GM18951 (cell line): ENCODE measurements around the gene NKX1-2.

ENCODE experiments used
- POLR2A ChIP-seq: IDR thresholded peaks from 4 replicates; pipeline ENCODE4 v1.6.1; 2011; ENCODE audit warnings: mild to moderate bottlenecking; ENCODE audit not compliant: insufficient read length, insufficient read depth; ENCODE audit errors: extremely low read depth
- in situ Hi-C: fragments of 300-500 bp; cut with MboI; formaldehyde crosslinking; loops from one replicate; pipeline ENCODE4 v1.12.0; 2022; ENCODE audit warnings: low sequenced_read_pairs, mixed read lengths, inconsistent platforms; ENCODE audit not compliant: unreplicated experiment

The NKX1-2 gene

DNA sequence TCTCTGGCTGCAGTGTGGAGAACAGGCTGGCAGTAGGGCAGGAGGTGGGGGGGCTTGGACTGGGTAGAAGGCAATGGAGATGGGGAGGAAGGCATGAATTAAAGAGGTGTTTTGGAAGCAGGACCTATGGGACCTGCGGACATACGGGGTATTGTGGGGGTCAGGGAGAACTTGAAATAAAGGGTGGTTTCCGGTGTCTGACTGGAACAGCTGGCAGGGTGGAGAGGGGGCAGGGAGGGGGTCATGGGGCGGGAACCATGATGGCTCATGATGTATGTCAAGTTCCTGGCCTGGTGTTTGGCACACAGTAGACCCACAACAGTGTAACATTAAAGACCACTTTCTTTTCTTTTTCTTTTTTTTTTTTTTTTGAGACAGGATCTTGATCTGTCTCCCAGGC lies 17.3 kb upstream of the NKX1-2 start:
- TF ChIP-seq POLR2A: no peak
- in situ Hi-C loops: no loop called here

DNA sequence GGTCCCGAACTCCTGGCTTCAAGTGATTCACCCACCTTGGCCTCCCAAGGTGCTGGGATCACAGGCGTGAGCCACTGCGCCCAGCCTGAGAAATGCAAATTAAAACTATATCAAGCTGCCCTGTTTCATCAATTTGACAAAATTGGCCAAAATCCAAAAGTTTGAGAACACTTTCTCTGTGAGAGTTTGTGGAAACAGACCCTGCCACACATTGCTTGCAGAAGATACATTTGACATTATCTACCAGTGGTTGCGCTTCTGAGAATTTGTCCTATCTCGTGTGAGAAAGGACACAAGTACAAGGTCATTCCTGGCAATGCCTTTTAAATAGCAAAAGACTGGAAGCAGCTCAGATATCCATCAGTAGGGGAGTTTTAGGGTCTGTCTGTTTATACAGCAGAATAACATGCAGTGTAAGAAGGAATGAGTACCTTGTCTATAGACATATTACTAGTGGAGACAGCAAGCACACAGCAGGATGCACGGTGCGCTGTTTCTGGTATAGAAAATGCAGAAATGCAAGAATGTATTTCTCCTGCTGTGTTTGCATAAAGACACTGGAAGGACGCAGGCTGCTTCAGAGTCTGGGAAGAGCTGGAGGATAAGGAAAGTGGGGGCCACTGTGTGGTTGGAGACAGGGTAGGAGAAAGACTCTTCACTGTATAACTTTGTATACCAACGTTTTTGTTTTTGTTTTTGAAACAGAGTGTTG lies 16.1 kb upstream of the NKX1-2 start:
- in situ Hi-C loops: no loop called here
- no peak for TF ChIP-seq POLR2A

DNA sequence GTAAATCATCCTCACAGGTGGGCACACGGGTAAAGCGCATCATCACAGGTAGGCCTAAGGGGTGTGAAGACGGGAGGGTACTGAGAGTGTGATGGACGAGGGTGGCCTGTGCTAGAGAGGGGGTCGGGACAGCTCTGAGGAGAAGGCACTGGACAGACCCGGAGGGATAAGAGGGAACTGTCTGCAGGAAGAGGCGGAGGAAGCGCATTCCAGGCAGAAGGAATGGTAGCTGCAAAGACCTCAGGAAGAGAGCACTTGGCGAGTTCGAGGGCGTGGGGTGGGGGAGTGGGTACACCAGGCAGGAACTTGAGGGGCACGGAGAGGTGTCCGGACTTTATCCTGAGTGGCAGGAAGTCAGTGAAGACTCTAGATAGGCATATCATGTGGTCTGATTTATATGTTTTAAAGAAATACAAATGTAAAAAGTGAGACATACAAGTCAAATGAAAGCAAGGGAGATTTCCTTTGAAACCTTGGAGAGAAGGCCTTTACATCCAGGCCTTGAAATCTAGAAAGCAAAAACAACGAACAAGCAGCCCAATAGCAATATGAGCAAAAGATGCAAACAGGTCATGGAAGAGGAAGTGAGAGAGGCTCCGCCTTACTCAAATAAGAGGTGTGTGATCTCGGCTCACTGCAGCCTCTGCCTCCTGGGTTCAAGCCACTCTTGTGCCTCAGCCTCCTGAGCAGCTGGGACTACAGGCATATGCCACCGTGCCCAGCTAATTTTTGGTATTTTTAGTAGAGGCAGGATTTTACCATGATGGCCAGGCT lies 15.4 kb upstream of the NKX1-2 start:
- TF ChIP-seq POLR2A: no peak
- in situ Hi-C loops: no loop called here

DNA sequence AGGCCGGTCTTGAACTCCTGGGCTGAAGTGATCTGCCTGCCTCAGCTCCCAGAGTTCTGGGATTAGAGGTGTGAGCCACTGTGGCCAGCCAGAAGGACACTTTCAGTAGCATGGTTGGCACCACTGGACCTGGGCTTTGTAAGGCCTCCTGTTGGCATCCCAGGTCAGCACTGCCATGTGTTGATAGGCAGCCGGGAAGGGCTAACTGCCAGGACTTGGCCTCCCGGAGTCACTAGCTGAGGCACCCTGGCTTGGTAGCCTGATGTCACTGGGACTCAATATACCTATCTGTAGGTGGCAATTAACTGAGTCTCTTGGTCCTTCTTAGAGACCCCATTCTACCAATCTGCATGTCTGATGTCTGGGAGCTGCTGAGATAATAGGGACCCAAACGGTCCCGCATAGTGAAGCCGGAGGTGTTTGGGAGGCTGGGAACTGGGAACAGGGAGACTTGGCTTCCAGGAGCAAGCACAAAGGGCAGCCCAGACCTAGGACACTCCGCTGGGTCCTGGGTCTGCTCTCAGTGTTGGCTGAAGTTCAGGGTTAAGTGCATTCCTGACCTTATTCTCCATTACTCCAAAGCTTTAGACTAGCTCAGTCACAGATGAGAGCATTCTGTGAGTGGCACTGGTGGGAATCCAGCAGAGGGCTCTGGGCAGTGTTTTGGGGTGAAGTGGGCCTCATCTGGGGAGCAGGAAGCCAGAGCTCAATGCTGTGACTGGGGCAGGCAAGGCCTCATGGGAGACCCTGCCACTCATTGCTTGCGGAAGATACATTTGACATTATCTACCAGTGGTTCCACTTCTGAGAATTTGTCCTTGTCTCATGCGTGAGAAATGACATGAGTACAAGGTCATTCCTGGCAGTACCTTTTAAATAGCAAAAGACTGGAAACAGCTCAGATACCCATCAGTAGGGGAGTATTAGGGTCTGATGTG lies 14.5 kb upstream of the NKX1-2 start:
- in situ Hi-C loops: no loop called here
- no peak for TF ChIP-seq POLR2A

DNA sequence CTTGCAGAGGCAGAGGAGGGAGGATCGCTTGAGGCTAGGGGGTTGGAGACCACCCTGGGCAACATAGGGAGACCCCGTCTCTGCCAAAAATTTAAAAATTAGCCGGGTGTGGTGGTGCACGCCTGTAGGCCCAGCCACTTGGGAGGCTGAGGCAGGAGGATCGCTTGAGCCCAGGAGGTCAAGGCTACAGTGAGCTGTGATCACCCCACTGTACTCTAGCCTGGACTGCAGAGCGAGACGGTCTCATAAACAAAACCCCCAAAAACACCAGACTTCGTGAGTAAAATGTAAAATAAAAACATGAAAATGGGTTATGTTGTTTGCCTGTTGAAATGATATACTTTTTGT lies 12.5 kb upstream of the NKX1-2 start:
- in situ Hi-C loops: no loop called here
- TF ChIP-seq POLR2A: no peak

DNA sequence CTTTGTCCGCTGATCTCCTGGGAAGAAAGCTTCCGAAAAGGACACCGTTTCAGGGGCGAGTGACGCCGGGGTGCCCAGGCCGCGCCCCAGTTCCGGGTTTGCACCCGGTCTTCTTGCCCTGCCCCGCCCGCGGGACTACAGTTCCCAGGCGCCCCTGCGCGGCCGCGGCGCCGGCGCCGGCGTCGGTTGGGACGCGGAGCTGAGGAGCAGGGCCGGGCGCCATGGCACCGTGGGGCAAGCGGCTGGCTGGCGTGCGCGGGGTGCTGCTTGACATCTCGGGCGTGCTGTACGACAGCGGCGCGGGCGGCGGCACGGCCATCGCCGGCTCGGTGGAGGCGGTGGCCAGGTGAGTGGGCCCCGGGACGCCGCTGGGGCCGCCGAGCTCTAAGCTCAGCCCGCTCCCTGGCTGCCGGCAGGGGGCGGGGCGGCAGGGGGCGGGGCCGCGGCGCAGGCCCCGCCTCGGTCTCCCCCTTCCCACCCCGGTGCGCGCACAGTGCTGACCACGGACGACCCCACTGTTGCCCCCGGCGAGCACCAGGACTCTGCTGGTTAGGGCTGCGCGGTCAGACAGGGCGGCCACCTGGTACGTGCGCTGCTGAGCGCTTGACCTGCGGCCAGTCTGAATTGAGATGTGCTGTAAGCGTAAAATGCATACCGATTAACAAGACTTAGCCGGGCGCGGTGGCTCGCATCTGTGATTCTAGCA lies 12.0 kb upstream of the NKX1-2 start, which contains the start of gene LHPP:
TSS of gene LHPP (plus strand) at position 182 of the 706 bp plus-strand sequence. CDS start at position 222, 40 bp downstream.
- in situ Hi-C loops: no loop called here
- TF ChIP-seq POLR2A: peak; percentile 70

DNA sequence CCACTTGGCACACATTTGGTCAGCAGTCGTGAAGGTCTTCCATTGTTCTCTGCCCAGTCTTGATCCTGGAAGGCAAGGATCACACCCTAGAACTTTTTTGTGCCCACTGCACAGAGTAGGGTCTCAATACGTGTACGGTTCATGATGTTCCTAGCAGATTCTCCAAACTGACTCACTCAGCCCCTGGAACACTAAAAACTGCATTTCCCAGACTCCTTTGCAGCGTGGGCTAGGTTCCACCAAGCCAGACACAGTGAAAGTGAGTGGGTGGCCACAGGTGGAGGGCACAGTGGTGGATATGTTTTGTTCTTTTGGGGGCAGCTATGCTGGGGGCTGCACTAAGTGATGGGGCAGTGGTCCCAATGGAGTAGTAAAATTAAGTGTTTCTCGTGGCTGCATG lies 10.3 kb upstream of the NKX1-2 start:
- in situ Hi-C loops: no loop called here
- TF ChIP-seq POLR2A: no peak

DNA sequence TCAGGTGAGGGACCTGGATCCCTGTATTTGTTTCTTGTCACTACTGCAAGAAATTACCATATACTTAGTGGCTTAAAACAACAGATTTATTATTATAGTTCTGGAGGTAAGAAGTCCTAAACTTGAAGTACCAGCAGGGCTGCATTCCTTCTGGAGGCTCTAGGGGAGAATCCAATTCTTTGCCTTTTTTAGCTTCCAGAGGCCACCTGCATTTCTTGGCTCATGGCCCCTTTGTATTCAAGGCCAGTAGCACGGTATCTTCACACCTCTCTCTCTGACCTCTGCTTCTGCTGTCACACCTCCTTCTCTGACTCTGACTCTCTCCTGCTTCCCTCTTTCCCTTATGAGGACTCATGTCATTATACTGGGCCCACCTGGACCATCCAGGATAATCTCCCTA lies 9.6 kb upstream of the NKX1-2 start:
- in situ Hi-C loops: no loop called here
- no peak for TF ChIP-seq POLR2A

DNA sequence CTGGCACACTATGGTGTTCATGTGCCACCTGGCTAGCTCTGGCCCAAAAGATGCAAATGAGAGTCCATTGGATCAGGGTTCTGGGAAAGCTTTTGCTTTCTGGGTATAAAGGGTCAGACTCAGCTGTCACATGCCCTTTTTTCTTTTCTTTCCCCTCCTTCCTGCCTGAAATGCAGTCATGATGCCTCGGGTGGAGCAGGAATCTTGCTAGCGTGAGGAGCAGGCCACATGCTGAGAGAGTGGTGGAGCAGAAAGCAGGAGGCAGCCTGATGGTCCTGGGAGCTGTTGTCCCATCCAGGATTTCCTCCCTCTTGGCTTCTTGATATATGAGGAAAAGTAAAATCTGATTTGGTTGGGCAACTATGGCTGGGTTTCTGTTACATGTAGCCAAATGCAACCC lies 9.1 kb upstream of the NKX1-2 start:
- in situ Hi-C loops: no loop called here
- TF ChIP-seq POLR2A: no peak

DNA sequence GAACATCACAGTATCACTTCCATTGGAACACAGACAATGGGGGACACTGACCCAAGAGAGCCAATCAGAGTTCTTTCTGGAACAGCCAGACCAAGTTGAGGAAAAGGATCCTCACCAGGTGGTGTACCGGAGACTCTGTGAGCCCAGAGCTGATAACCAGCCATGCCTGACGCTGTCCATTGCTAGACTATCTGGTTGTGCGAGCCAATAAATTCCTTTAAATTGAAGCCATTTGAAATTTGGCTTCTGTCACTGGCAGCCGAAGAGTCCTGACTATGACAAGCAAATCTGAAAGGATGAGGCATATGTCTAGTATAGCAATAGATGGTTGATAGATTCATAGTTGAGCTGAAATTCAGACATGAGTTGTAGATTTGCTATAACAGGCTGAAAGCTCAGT lies 8.6 kb upstream of the NKX1-2 start:
- TF ChIP-seq POLR2A: no peak

DNA sequence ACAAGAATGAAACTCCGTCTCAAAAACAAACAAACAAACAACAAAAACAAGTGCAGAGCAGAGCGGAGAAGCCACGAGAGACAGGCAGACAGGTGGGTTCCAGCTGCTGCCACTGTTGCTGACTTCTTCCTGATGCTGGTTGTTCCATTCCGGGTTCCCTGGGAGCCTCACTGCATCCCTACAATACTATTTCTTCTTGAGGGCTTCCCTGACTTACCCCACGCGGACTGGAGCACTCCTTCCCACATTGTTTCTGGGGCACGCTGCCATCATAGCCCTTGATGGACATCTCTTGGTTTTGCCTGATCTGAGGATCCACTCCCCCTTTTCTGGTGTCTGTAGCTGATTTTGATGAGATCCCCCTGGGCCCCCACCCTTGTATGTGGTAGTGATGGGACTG lies 5.6 kb upstream of the NKX1-2 start:
- in situ Hi-C loops: no loop called here
- no peak for TF ChIP-seq POLR2A

More for the DNA sequence above, 8.6 kb upstream of the NKX1-2 start:
- in situ Hi-C loops: no loop called here

DNA sequence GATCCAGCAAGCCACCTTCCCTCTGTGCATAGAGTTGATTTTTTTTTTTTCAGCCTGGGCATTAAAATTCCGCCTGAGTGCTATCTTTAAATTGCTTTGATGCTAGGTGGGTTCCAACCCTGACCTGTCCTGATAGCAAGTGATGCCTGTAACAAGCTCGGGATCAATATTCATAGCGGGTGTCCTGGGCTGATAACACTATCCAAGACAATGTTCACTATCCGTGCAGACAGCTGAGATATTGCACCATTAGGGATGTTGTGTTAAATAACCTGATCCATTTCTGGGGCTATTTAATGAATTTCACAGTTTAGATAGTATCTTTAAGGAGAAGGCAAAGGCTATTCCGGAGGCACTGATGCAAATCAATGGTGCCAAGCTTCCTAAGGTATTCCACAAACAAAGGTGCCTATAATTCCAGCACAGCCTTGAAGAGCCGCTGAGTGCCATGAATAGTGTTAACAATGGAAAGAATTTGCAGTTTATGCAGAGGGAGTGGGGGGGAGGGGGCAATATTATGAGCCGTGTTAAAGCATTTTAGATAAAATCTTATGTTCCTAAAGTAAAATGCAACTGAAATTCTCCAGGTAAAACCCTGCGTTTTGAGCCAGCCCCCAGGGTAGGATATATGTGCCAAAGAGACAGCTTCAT lies 4.2 kb upstream of the NKX1-2 start:
- in situ Hi-C loops: no loop called here

More for the DNA sequence above, 4.2 kb upstream of the NKX1-2 start:
- no peak for TF ChIP-seq POLR2A
